Left forelimb (tissue), 1 donor: ENCODE data around the gene CAMK1.

Experiments
- DNase-seq: peaks from one replicate; pipeline ENCODE4 v3.0.0-alpha.2; 2018; ENCODE audit warnings: low spot score

Gene CAMK1

GRCh38 chr3:9710174-9710739 lies 59.5 kb downstream of the CAMK1 start:
- DNase-seq: no peak
